ENCODE measurements around the gene MAPK1.
"Not testable (repeated sequence)": the region's sequence is repeated elsewhere in the genome, so short reads cannot be mapped to it uniquely, and the experiment has no call there.

Gene MAPK1

DNA sequence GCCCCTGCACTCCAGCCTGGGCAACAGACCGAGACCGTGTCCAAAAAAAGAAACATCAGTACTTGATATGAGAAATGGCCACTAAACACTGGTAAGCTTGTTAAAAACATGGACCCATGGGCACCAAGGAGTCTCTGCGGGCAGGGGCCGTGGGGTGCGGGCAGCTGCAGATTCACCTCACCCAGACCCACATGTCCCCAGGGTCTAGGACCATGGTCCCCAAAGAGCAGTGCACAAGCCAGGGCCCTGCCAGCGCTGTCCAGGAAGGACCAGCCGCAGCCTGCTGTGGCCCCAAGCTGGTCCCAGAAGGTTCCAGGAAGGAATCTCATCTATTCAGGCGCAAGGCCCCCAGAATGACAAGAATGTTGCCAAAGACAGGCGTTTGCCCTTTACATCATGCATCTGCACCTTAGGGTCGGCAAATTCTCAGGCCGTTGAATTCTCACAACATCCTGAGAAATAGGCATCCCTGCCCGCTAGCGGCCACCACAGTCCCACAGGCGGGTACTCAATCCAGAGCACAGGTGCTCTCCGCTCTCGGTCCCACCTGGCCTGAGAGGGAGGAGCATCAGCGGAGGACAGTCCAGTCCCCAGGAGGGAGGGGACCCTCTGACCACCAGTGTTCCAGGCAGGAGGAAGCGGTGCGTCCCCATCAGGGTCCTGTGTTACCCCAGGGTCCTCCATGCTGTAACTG lies 141.3 kb downstream of the MAPK1 start:
- DNase-seq (ENCODE audit: low spot score), result no peak

DNA sequence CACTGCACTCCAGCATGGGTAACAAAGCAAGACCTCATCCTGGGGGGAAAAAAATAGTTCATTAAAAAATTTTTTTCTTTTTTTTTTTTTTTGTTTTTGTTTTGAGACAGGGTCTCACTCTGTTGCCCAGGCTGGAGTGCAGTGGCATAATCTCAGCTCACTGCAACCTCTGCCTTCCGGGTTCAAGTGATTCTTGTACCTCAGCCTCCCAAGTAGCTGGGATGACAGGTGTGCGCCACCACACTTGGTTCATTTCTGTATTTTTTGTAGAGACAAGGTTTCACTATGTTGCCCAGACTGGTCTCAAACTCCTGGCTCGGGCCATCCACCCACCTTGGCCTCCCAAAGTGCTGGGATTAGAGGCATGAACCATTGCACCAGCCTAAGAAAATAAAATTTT lies 142.9 kb downstream of the MAPK1 start:
- not testable (repeated sequence) for DNase-seq (ENCODE audit: low spot score)

DNA sequence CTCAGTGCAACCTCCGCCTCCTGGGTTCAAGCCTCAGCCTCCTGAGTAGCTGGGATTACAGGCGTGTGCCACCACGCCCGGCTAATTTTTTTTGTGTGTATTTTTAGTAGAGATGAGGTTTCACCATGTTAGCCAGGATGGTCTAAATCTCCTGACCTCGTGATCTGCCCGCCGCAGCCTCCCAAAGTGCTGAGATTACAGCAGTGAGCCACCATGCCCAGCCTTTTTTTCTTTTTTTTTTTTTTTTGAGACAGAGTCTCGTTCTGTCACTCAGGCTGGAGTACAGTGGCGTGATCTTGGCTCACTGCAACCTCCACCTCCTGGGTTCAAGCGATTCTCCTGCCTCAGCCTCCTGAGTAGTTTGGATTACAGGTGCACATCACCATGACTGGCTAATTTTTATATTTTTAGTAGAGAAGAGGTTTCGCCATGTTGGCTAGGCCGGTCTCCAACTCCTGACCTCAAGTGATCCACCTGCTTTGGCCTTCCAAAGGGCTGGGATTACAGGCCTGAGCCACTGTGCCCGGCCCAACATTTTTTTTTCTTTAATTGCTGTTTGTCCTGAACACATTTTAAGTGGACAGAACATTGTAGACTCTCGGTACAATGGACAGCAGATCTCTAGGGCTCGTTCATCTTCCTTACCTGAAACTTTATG lies 146.1 kb downstream of the MAPK1 start:
- DNase-seq (ENCODE audit: low spot score), result not testable (repeated sequence)

DNA sequence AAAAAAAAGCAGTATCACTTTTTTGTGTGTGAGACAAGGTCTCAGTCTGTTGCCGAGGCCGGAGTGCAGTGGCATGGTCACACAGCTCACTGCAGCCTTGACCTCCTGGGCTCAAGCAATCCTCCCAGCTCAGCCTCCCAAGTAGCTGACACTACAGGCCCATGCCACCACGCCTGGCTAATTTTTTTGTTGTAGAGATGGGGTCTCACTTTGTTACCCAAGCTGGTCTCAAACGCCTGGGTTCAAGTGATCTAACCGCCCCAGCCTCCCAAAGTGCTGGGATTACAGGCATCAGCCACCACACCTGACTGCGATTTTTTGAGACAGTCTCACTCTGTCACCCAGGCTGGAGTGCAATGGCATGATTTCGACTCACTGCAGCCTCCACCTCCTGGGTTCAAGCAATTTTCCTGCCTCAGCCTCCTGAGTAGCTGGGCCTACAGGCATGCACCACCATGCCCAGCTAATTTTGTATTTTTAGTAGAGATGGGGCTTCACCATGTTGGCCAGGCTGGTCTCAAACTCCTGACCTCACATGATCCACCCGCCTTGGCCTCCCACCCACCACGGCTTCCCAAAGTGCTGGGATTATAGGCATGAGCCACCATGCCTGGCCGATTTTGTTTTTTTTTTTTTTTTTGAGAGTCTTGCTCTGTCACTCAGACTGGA lies 147.1 kb downstream of the MAPK1 start:
- not testable (repeated sequence) for DNase-seq (ENCODE audit: low spot score)

DNA sequence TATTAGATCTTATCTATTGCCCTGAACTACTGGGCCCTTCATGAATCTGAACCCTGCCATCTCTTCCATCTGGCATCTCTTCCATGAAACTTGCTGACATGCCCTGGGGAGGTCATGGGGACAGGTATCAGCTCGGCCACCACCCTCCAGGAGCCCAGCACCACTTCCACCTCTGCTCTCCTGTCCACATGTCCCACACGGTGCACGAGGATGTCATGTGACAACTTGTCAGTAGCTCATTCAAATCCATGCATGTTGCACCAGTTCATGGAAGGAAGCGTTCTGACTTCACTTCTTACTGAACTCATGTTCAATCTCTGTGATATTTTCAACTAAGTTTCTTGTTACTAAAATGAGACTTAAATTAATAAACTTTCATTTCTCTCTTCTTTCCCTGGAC lies 148.4 kb downstream of the MAPK1 start:
- DNase-seq (ENCODE audit: low spot score), result no peak

DNA sequence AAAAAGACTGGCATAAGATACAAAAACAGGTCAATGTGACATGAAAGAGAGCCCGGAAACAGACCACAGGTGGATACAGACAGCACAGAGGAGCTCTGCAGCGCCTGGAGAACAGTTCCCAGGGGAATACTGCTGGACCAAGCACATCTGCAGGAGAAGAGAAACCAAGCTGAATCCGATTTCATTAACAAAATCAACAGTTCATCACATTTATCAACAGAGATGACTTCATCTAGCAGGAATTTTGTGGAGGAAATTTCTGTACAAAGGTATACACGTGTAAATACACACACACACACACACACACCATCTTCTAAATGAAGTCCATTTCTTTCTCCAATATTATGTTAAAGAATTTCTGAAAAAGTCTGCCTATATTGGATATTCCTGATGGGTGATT lies 148.9 kb downstream of the MAPK1 start:
- DNase-seq (ENCODE audit: low spot score), result no peak

DNA sequence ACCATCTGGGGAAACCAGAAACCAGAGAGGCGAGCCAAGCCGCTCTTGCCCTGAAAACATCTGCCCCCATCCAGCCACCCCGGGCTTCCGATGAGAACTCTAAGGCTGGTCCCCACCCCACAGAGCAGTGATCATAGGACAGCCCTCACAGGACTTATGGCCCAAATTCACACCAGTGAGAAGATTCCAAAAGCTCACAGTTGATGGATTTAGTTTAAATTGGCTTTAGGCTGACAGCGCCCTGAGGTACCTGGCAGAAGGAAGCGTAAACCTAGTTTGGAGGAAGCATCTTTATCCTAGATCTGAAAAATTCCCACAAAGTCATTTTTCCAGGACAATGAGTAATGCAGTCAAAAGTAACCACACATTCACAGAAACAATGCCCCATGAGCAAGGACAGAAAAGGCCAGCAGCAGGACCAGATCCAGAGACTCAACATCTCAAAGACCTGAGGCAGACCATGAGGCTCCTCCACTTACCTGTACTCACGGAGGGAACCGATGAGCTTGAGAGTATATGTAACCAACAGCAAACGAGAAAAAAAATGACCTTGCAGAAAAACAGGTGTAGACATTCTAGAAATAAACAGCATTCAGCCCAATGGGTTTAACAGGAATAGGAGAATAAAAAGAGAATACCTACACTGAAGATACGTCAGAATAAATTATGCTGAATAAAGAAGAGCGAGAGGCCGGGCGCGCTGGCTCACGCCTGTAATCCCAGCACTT lies 150.9 kb downstream of the MAPK1 start:
- not testable (repeated sequence) for DNase-seq (ENCODE audit: low spot score)

DNA sequence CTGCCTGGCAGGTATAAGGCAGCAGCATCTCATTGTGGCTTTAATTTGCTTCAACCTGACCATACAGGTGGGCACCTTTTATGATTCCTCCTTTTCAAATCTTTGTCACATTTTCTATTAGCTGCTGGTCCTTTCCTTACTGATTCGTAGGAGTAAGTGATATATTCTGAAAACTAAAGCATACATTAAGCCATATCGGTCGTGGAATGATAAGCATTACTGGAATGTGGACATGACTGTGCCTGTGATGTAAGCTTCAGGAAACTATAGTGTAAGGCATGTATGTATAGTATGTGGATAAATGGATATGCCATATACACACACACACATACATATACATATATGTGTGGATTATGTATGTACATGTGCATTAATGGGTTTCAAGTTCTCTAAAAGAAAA lies 152.7 kb downstream of the MAPK1 start:
- no peak for DNase-seq (ENCODE audit: low spot score)

DNA sequence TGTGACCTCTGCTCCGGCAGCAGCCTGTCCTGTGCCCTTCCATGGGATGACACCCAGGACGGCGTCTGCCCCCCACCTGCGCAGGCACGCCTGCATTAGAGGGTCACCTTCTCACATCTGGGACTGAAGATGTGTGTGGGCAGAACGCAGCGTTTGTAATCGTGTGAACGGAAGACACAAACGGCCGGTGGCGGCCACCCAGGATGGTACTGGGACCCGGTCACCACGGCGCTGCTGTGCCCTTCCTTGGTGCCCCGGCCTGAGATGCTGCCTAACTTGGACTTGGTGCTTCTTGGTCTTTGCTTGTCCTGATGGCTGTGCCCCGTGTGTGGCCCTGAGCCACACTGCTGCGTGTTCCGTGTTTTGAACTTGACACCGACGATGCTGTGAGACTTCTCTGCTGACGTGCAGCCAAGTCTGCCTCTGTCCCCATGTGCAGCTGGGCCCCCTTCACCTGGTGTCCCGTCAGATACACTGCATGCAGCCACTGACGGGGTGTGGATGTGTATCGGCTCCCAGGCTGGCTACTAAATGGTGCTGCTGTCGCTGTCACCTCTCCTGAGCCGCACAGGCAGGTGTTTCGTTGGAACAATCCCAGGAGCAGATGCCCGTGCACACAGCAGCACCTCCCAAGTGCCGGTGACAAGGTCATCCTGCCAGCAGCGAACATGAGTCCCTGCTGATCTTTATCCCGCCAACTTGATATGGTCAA lies 153.2 kb downstream of the MAPK1 start:
- no peak for DNase-seq (ENCODE audit: low spot score)

DNA sequence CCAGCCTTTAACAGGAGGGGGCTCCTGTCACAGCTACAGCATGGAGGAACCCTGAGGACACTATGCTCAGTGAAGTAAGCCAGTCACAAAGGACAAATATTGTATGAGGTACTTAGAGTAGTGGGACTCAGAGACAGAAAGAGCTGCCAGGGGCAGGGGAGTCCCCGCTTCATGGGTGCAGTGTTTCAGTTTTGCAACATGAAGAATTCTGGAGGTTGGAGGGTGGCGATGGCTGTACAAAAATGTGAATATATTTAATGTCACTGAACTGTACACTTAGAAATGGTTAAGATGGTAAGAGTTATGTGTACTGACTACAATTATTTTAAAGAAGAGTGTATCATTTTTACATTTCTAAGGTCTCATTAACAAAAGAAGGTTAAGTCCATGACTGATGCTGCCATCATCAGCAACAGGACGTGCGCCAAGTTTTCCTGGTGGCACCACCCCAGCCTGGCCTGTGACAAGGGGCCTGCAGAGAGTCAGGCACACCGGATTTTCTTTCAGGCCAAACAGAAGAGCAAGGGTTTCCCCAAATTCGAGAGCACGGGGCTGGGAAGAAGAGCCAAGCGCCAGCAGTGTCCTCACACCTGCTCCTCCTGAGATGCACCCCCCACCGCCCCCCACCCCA lies 153.9 kb downstream of the MAPK1 start:
- no peak for DNase-seq (ENCODE audit: low spot score)

DNA sequence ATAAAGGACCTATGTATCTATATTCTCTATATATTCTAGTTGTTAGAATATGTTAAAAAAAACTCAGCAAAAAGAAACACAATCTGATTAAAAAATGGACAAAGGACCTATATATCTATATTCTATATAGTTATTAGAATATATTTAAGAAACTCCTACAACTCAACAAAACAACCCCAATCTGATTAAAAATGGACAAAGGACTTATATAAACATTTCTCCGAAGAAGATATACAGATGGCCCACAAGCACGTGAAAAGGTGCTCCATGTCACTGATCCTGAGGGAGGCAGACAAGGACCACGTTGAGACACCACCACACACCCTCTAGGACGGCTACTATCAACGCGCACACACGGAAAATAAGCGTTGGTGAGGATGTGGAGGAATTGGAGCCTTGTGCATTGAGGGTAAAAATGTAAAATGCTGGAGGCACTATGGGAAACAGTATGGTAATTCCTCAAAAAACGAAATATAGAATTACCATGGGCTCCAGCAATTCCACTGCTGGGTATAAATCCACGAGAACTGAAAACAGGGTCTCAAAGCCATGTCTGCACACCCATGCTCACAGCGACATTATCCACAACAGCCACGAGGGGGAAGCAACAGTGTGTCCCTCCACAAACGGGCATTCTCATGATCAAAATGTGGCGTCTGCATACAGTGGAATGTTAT lies 154.6 kb downstream of the MAPK1 start:
- DNase-seq (ENCODE audit: low spot score), result peak; percentile 79

DNA sequence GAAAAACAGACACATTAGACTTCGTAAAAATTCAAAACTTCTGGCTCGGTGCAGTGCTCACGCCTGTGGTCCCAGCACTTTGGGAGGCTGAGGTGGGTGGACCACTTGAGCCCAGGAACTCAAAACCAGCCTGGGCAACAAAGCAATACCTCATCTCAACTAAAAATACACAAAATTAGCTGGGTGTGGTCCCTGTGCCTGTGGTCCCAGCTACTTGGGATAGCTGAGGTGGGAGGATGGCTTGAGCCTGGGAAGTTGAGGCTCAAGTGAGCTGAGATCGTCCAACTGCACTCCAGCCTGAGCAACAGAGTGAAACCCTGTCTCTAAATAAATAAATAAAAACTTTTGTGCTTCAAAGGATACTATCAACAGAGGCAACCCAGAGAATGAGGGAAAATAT lies 155.6 kb downstream of the MAPK1 start:
- DNase-seq (ENCODE audit: low spot score), result no peak

DNA sequence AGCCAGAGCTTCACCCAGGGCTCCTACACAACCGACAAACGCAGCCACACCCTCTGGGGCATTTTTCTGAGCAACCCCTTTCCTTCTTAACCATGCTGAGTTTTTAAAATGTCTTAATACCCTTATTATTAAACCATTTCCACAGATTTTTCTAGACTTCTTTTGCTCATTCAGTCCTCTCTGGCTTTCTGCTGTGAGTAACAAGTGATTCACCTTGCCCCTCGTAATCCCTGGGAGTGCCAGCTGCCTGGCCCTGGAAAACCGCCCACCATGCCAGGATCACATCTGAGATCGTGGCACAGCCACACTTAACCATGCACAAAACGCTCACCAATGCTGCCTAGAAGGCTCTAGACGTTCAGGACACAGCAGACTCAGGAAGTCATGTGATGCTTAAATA lies 157.3 kb downstream of the MAPK1 start:
- no peak for DNase-seq (ENCODE audit: low spot score)

DNA sequence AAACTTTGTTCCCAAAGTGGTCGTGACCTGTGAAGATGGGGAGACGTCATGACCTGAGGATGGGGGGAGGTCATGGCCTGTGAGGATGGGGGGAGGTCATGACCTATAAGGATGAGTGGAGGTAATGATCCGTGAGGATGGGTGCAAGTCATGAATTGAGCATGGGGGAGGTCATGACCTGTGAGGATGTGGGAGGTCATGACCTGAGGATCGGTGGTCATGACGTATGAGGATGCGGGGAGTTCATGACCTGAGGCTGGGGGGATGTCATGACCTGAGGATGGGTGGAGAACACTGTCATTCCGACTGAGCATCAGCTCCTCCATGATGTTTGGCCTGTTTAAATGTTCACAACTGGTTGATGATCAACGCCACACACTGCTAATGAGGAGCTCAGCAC lies 157.8 kb downstream of the MAPK1 start:
- no peak for DNase-seq (ENCODE audit: low spot score)

DNA sequence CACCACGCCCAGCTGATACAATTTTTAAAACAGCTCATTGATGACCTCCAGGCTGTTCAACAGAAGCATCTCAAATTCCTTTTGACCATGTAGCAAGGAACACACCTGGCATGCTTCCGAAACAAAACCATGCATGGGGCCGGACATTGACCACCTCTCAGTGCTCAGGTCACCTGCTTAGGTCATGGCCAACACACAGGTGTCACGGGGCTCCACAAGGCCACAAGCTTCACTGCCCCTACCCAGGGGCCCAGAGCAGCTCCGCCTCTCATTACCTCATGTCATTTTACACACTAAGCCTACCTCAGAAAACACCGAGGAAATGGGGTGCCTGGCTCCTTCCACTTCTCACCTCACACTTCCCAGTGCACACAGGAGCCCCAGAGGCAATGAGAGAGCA lies 158.5 kb downstream of the MAPK1 start:
- DNase-seq (ENCODE audit: low spot score), result no peak

DNA sequence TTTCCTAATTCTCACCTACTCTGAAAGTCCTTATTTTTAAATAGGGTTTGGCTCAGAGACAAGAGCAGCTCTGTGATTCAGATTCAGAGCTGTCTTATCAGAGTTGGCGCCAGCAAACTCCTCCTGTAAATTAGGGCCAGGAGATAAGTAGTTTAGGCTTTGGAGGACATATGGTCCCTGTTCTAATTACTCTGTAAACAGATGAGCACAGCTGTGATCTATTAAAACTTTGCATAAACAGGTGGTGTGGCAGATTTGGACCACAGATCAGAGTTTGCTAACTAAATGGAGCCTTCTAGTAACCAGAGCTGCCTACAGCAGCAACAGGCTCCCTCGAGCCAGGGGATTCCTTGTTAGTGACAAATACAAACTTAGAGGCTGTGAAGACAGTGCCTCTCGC lies 159.8 kb downstream of the MAPK1 start:
- DNase-seq (ENCODE audit: low spot score), result no peak
